ENCODE data around the gene DENND1C. TPM values are rescaled to one million over a fixed set of nuclear protein-coding genes. Genes with fewer than 3 reads are reported as not detected.
A peak's percentile ranks its signal among the peaks of the same experiment; 100 is the strongest.
"Not testable (repeated sequence)": the region's sequence is repeated elsewhere in the genome, so short reads cannot be mapped to it uniquely, and the experiment has no call there.

The DENND1C gene
- total RNA-seq, 1 donor from 2014 or later, result not detected

- Mint-ChIP-seq H3K4me3 (no peak overlapping the region), H3K27me3 (ENCODE audit: low read depth) (no peaks in the 10 kb centered on the region), H3K27ac (ENCODE audit: unreplicated experiment) (no peak overlapping the region), H3K4me1 (peaks cover 8% of the 10 kb centered on the region), H3K36me3 (ENCODE audit: low read depth) (no peaks in the 10 kb centered on the region), H3K9me3 (no peaks in the 10 kb centered on the region)
- no peak for TF ChIP-seq CTCF (conservative IDR thresholded peaks at IDR 0.05)
- no peak for DNase-seq (ENCODE audit: low read depth, low spot score)
Measured at GRCh38 chr19:6510618-6511017, 29.0 kb upstream of the DENND1C start.

GRCh38 chr19:6509118-6509971 is 27.8 kb upstream of the DENND1C start:
- TF ChIP-seq CTCF (conservative IDR thresholded peaks at IDR 0.05), result no peak
- Mint-ChIP-seq H3K36me3 (ENCODE audit: low read depth) (no peaks in the 10 kb centered on the region), H3K4me1 (peaks cover 12% of the 10 kb centered on the region), H3K9me3 (no peaks in the 10 kb centered on the region), H3K27me3 (ENCODE audit: low read depth) (no peaks in the 10 kb centered on the region), H3K4me3 (no peak overlapping the region), H3K27ac (ENCODE audit: unreplicated experiment) (no peak overlapping the region)
- DNase-seq (ENCODE audit: low read depth, low spot score), result no peak

- DNase-seq (ENCODE audit: low read depth, low spot score); H3K9me3 Mint-ChIP-seq; H3K27ac Mint-ChIP-seq (ENCODE audit: unreplicated experiment); H3K36me3 Mint-ChIP-seq (ENCODE audit: low read depth); H3K27me3 Mint-ChIP-seq (ENCODE audit: low read depth); H3K4me3 Mint-ChIP-seq: not testable (repeated sequence)
- peaks cover 16% of the 10 kb centered on the region for H3K4me1 Mint-ChIP-seq
Measured at GRCh38 chr19:6508028-6508771, 26.6 kb upstream of the DENND1C start.

GRCh38 chr19:6503407-6504201 is 22.0 kb upstream of the DENND1C start:
- peak overlapping the region; percentile 61 for H3K4me3 Mint-ChIP-seq
- DNase-seq (ENCODE audit: low read depth, low spot score), result no peak

More at GRCh38 chr19:6503407-6504201, 22.0 kb upstream of the DENND1C start:
- Mint-ChIP-seq H3K27me3 (ENCODE audit: low read depth) (peaks cover 34% of the 10 kb centered on the region), H3K27ac (ENCODE audit: unreplicated experiment) (no peak overlapping the region), H3K36me3 (ENCODE audit: low read depth) (no peaks in the 10 kb centered on the region), H3K9me3 (no peaks in the 10 kb centered on the region), H3K4me1 (peaks cover 13% of the 10 kb centered on the region)
- TF ChIP-seq CTCF (conservative IDR thresholded peaks at IDR 0.05), result no peak
